GM12872 (cell line): ENCODE measurements around the gene TH.

ENCODE experiments used
- TF ChIP-seq, protein P1 (sequence below): IDR thresholded peaks from 3 replicates; pipeline ENCODE4 v1.5.1; 2011; ENCODE audit warnings: low read depth, mild to moderate bottlenecking, low read length, moderate library complexity; ENCODE audit not compliant: insufficient read depth

Gene TH

DNA sequence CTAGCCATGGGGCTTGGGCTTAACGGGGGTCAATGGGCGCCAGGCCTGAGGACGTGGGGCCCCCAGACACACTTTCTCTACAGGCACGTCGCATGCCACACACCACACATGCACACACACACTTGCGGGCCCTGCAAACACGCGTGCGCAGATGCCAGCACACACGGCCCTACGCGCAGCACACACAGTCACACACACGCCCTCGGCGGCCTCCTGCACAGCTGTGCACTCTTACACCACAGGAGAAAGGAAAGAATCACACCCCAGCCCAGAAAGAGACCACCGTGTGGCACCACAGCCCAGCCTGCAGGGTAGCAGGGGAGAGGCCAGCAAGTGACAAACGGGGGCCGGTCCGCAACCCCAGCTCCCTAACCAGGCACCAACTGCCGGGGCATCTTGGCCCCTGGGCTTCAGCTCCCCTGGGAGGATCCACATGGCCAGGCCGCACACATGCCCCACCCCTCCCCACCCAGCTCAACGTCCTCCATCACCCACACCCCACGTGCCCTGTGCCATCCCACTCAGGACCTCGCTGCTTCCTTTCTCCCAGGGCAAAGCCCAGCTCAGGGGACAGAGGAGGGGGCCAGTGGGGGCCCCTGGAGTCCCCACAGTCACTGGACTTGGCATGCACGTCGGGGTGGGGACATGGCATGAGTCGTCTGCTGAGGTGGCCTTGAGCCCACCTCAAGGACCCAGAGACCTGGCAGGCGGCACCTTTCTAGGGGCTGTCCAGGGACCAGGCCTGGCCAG lies 26.3 kb upstream of the TH start:
- TF ChIP-seq, protein P1, sequence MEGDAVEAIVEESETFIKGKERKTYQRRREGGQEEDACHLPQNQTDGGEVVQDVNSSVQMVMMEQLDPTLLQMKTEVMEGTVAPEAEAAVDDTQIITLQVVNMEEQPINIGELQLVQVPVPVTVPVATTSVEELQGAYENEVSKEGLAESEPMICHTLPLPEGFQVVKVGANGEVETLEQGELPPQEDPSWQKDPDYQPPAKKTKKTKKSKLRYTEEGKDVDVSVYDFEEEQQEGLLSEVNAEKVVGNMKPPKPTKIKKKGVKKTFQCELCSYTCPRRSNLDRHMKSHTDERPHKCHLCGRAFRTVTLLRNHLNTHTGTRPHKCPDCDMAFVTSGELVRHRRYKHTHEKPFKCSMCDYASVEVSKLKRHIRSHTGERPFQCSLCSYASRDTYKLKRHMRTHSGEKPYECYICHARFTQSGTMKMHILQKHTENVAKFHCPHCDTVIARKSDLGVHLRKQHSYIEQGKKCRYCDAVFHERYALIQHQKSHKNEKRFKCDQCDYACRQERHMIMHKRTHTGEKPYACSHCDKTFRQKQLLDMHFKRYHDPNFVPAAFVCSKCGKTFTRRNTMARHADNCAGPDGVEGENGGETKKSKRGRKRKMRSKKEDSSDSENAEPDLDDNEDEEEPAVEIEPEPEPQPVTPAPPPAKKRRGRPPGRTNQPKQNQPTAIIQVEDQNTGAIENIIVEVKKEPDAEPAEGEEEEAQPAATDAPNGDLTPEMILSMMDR: no peak

DNA sequence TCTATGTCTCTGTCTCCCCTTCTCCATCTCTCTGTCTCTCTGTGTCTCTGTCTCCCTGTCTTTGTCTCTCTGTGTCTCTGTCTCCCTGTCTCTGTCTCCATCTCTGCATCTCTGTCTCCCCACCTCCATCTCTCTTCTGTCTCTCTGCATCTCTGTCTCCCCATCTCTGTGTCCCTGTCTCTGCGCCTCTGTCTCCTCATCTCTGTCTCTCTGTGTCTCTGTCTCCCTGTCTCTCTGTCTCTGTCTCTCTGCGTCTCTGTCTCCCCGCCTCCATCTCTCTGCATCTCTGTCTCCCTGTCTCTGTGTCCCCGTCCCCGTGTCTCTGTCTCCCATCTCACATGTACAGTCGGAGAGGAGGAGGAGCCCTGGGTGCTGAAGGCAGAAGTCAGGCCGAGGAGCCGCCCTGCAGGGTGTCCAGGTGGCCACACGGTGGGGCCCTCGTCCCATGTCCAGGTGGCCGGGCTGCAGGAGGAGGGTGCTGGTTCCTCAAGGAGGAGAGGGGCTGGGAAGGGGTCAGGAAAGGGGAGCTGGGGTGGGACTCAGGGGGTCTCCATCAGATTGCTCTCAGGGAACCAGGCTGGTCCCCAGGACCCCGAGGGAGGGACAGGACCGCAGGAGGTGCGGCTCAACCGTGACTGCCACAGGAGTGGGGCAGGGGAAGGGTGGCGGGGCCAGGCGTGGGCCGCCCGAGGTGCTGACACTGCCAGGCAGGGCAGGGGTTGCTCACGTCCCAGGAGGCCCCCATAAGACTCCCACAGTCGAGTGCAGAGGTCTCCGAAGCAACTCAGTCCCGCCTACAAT lies 25.6 kb upstream of the TH start:
- TF ChIP-seq, protein P1: peak; percentile 81

DNA sequence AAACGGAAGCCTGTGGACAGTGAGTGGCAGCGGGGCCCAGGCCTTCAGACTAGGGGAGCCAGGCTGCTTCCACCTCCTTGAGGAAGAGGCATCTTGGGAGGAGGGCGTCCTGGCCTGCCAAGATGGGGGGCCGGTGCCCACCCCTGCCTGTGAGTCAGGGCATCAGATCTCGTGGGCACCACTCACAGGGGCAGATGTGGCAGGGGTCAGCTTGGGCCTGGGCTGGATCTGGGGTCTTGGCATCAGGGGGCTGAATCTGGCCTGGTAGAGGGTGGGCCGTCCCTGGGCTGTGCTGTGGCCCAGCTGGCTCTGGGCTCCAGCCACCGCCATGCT lies 24.1 kb upstream of the TH start:
- TF ChIP-seq, protein P1: no peak

DNA sequence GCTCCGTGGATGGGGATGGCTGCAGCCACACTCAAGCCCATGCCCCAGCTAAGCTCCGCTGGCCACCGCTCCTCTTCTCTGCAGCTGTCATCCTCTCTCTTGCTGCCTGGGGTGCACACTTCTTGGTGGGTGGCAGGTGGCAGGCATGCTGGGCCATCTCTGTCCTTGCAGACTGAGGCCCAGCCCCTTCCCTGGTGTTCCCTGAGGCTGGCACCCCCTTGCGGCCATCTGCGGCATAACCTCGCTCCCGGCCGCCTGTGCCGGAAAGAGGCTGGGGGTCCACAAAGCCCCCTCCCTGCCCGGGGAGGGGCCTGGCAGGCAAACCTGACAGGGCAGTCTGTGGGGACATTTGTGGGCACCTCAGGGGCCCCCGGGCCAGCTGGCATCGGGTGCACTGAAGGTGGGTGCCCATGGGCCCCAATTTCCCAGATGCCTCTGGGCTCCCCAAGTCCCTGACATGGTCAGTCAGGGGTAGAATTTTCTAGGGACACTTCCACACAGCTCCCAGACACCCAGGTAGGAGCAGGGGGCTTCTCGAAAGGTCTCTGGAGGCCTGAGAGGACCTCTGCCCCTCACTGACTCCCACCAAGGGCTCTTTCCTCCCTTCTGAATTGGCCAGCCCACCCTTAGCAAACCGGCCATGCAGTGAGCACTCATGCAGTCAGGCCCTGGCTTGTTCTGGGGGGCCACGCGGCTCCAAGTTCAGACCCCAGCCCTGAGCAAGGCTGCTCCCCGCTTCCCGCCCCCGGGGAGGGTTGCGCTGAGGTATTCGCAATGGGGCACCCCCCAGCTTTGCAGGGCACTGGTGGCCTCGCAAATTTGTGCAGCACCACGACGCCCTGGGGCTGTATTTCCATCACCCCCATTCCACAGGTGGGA lies 23.5 kb upstream of the TH start:
- TF ChIP-seq, protein P1: peak; percentile 91

DNA sequence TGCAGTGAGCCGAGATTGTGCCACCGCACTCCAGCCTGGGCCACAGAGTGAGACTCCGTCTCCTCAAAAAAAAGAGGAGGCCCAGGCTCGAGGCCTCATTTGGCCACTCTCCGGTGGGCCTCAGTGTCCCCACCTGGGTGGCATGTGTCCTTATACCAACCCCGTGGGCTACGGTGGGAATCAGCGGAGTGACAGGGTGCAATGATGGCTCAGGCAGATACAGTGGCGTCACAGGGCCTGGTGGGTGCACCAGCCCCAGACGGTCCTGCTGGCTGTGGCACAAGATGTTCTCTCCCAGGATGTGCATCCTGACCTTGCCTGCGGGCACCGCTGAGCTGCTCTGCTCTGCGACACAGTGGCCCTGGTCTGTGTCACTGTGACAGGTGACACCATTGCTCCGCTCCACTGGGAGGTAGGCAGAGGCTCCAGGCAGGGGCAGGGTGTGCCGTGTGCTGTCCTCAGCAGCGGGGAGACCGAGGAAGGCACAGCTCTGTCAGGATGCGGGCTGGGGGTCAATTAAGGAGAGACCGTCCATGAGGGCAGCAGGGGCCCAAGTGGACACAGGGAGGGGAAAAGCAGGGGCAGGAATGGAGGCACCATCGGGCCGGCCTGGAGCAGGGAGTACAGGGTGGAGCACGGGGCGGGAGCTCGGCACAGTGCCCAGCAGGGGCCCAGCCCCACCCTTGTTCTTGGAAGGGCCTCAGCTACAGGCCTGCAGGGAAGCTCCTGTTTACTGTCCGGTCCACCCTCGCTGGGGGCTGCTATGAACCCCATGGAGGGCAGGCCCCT lies 21.7 kb upstream of the TH start:
- TF ChIP-seq, protein P1: no peak

DNA sequence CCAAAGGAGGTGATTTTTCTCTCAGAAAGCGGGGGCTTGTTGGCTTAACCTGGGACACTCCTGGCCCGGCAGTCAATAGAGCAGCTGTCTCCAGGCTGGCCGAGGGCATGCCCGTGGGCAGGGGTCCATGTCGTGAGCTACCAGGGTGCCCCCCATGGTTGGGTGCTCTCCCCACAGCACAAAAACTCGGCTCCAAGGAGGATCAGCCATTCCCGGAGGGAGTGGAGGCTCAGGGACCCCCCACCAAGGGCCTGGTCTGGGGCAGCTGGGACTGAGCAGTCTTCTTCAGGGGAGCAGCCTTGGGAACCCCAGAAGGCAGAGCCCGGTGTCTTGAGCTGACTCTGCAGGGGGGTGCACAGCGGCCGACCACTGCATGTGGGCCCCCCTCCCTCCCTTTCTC lies 20.8 kb upstream of the TH start:
- TF ChIP-seq, protein P1: no peak
